HG02870 (cell line): Measurements from ENCODE around the gene KCTD17.
"Not testable (repeated sequence)": the region's sequence is repeated elsewhere in the genome, so short reads cannot be mapped to it uniquely, and the experiment has no call there.

Experiments
- ATAC-seq: cut with Tn5 transposase; IDR thresholded peaks from one replicate; pipeline ENCODE4 v1.9.1; 2021; ENCODE audit warnings: mild to moderate bottlenecking, moderate library complexity; ENCODE audit not compliant: unreplicated experiment

KCTD17 gene

GRCh38 chr22:37059876-37060449 lies 8.4 kb downstream of the KCTD17 start:
- ATAC-seq, result no peak

GRCh38 chr22:37060801-37061610 lies 9.5 kb downstream of the KCTD17 start:
- no peak for ATAC-seq

- no peak for ATAC-seq
Measured at GRCh38 chr22:37061611-37062375, 10.3 kb downstream of the KCTD17 start.

- no peak for ATAC-seq
Measured at GRCh38 chr22:37062376-37062675, 10.8 kb downstream of the KCTD17 start.

GRCh38 chr22:37062702-37063381 lies 11.3 kb downstream of the KCTD17 start:
- no peak for ATAC-seq

- no peak for ATAC-seq
Measured at GRCh38 chr22:37063431-37064420, 12.2 kb downstream of the KCTD17 start.

- no peak for ATAC-seq
Measured at GRCh38 chr22:37064553-37064952, 13.0 kb downstream of the KCTD17 start.

GRCh38 chr22:37065180-37065579 lies 13.6 kb downstream of the KCTD17 start:
- ATAC-seq, result no peak

- ATAC-seq, result no peak
Measured at GRCh38 chr22:37065961-37066360, 14.4 kb downstream of the KCTD17 start.

GRCh38 chr22:37067428-37067827 lies 15.9 kb downstream of the KCTD17 start:
- no peak for ATAC-seq

GRCh38 chr22:37068859-37069258 lies 17.3 kb downstream of the KCTD17 start:
- ATAC-seq, result no peak

GRCh38 chr22:37069319-37069718 lies 17.8 kb downstream of the KCTD17 start:
- ATAC-seq, result no peak

GRCh38 chr22:37069719-37070118 lies 18.2 kb downstream of the KCTD17 start:
- no peak for ATAC-seq

- no peak for ATAC-seq
Measured at GRCh38 chr22:37070334-37070733, 18.8 kb downstream of the KCTD17 start.

GRCh38 chr22:37070744-37071143 lies 19.2 kb downstream of the KCTD17 start:
- ATAC-seq, result no peak

GRCh38 chr22:37071850-37072592 lies 20.5 kb downstream of the KCTD17 start:
- not testable (repeated sequence) for ATAC-seq

- no peak for ATAC-seq
Measured at GRCh38 chr22:37072673-37073072, 21.1 kb downstream of the KCTD17 start.

- ATAC-seq, result no peak
Measured at GRCh38 chr22:37074537-37074936, 23.0 kb downstream of the KCTD17 start.

- ATAC-seq, result no peak
Measured at GRCh38 chr22:37075046-37075445, 23.5 kb downstream of the KCTD17 start.
